Activated naive CD4-positive, alpha-beta T cell treated with anti-CD3 and anti-CD28 coated beads for 36 hours (primary cell): Measurements from ENCODE around the gene CSF1. TPM values are rescaled to one million over a fixed set of nuclear protein-coding genes. Genes with fewer than 3 reads are reported as not detected.

Source experiments
- CTCF ChIA-PET: fragments of 350-600 bp; sonication (Branson Sonifier 250); formaldehyde crosslinking; loops from one replicate; lab custom pipeline; 2021; ENCODE audit warnings: antibody characterized with exemption; lab: Charles Lee
- DNase-seq: peaks from one replicate; pipeline ENCODE4 v3.0.0-alpha.2; 2020
- H3K27ac Mint-ChIP-seq: one replicate; pipeline ENCODE4 v1.8.0; 2021; ENCODE audit warnings: mild to moderate bottlenecking, mixed read lengths
- H3K27me3 Mint-ChIP-seq: one replicate; pipeline ENCODE4 v1.8.0; 2021; ENCODE audit warnings: low read depth, mixed read lengths
- H3K36me3 Mint-ChIP-seq: one replicate; pipeline ENCODE4 v1.8.0; 2021; ENCODE audit warnings: low read depth, mixed read lengths
- H3K4me1 Mint-ChIP-seq: one replicate; pipeline ENCODE4 v1.8.0; 2021; ENCODE audit warnings: low read depth, mixed read lengths
- H3K4me3 Mint-ChIP-seq: one replicate; pipeline ENCODE4 v1.8.0; 2021; ENCODE audit warnings: mild to moderate bottlenecking, moderate library complexity, mixed read lengths
- H3K9me3 Mint-ChIP-seq: one replicate; pipeline ENCODE4 v1.8.0; 2021; ENCODE audit warnings: mixed read lengths
- intact Hi-C: fragments of 100-400 bp; cut with micrococcal nuclease; formaldehyde crosslinking; loops from one replicate; pipeline ENCODE4 v1.15.1; 2023
- total RNA-seq, 2 experiments: library from RNA; stranded (reverse); gene quantifications; one replicate each; pipeline ENCODE4 v1.2.3, GENCODE V29; 2021

The CSF1 gene
- total RNA-seq, 2 experiments from 2014 or later = 12.0 to 13.5 TPM

GRCh38 chr1:109928591-109929111, 18.0 kb downstream of the CSF1 start:
- H3K27ac Mint-ChIP-seq = no peak overlapping the region
- H3K4me3 Mint-ChIP-seq = no peak overlapping the region
- peaks cover under 1% of the 10 kb centered on the region for H3K4me1 Mint-ChIP-seq
- peaks cover 30% of the 10 kb centered on the region for H3K36me3 Mint-ChIP-seq
- no peaks in the 10 kb centered on the region for H3K27me3 Mint-ChIP-seq
- no peak for DNase-seq
- H3K9me3 Mint-ChIP-seq = peaks cover 1% of the 10 kb centered on the region
- intact Hi-C loops = no loop called here
- CTCF ChIA-PET = no interaction called here

GRCh38 chr1:109929170-109929569, 18.5 kb downstream of the CSF1 start:
- peaks cover 29% of the 10 kb centered on the region for H3K36me3 Mint-ChIP-seq
- CTCF ChIA-PET = no interaction called here
- no peak for DNase-seq
- H3K4me1 Mint-ChIP-seq = peaks cover 2% of the 10 kb centered on the region
- H3K27ac Mint-ChIP-seq = no peak overlapping the region
- no peaks in the 10 kb centered on the region for H3K27me3 Mint-ChIP-seq
- intact Hi-C loops = no loop called here
- peaks cover 1% of the 10 kb centered on the region for H3K9me3 Mint-ChIP-seq
- no peak overlapping the region for H3K4me3 Mint-ChIP-seq

- CTCF ChIA-PET = no interaction called here
- Mint-ChIP-seq H3K4me1 (peaks cover 2% of the 10 kb centered on the region), H3K9me3 (peaks cover 1% of the 10 kb centered on the region), H3K36me3 (peaks cover 26% of the 10 kb centered on the region), H3K27ac (no peak overlapping the region), H3K4me3 (no peak overlapping the region), H3K27me3 (no peaks in the 10 kb centered on the region)
- intact Hi-C loops = no loop called here
- DNase-seq = no peak
These were observed 19.1 kb downstream of the CSF1 start for GRCh38 chr1:109929588-109930251.

DNA sequence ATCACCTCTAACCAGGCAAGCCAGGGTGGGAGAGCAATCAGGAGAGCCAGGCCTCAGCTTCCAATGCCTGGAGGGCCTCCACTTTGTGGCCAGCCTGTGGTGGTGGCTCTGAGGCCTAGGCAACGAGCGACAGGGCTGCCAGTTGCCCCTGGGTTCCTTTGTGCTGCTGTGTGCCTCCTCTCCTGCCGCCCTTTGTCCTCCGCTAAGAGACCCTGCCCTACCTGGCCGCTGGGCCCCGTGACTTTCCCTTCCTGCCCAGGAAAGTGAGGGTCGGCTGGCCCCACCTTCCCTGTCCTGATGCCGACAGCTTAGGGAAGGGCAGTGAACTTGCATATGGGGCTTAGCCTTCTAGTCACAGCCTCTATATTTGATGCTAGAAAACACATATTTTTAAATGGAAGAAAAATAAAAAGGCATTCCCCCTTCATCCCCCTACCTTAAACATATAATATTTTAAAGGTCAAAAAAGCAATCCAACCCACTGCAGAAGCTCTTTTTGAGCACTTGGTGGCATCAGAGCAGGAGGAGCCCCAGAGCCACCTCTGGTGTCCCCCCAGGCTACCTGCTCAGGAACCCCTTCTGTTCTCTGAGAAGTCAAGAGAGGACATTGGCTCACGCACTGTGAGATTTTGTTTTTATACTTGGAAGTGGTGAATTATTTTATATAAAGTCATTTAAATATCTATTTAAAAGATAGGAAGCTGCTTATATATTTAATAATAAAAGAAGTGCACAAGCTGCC, 19.8 kb downstream of the CSF1 start:
- no peak overlapping the region for H3K4me3 Mint-ChIP-seq
- CTCF ChIA-PET = interaction anchor here (1.3 kb wide), 1 partner anchor 14 kb away, joined by 3 read pairs; no protein-coding TSS in a partner anchor
- H3K27me3 Mint-ChIP-seq = no peaks in the 10 kb centered on the region
- peaks cover 2% of the 10 kb centered on the region for H3K4me1 Mint-ChIP-seq
- intact Hi-C loops = no loop called here
- DNase-seq = no peak
- peaks cover 22% of the 10 kb centered on the region for H3K36me3 Mint-ChIP-seq
- H3K9me3 Mint-ChIP-seq = peaks cover 2% of the 10 kb centered on the region
- H3K27ac Mint-ChIP-seq = no peak overlapping the region

- intact Hi-C loops = no loop called here
- peaks cover 13% of the 10 kb centered on the region for H3K36me3 Mint-ChIP-seq
- peaks cover 2% of the 10 kb centered on the region for H3K4me1 Mint-ChIP-seq
- peaks cover 5% of the 10 kb centered on the region for H3K9me3 Mint-ChIP-seq
- no peak overlapping the region for H3K27ac Mint-ChIP-seq
- H3K27me3 Mint-ChIP-seq = no peaks in the 10 kb centered on the region
- no peak for DNase-seq
- CTCF ChIA-PET = interaction anchor here (1.3 kb wide), 1 partner anchor 15 kb away, joined by 3 read pairs; no protein-coding TSS in a partner anchor
- H3K4me3 Mint-ChIP-seq = no peak overlapping the region
These were observed 20.6 kb downstream of the CSF1 start for GRCh38 chr1:109931189-109931731.

GRCh38 chr1:109931911-109932636, 21.4 kb downstream of the CSF1 start:
- H3K27ac Mint-ChIP-seq = no peak overlapping the region

DNA sequence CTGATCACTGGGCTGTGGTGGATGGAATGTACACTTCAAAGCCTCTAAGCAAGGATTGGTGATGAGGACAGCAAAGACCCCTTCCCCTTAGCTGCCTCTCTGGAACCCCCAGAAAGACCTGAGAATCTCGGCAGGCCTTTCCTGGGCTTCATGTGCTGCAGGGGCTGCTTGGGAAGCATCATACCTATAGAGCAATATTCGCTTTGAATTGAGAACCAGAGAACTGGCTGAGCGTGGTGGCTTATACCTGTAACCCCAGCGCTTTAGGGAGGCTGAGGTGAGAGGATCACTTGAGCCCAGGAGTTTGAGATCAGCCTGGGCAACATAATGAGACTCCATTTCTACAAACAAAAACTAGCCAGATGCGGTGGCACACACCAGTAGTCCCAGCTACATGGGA, 22.0 kb downstream of the CSF1 start:
- Mint-ChIP-seq H3K9me3 (peaks cover 13% of the 10 kb centered on the region), H3K36me3 (peaks cover 4% of the 10 kb centered on the region), H3K27me3 (no peaks in the 10 kb centered on the region), H3K27ac (no peak overlapping the region), H3K4me3 (no peak overlapping the region), H3K4me1 (peaks cover 2% of the 10 kb centered on the region)
- intact Hi-C loops = no loop called here
- no peak for DNase-seq
- CTCF ChIA-PET = no interaction called here

More at GRCh38 chr1:109931911-109932636, 21.4 kb downstream of the CSF1 start:
- Mint-ChIP-seq H3K4me3 (no peak overlapping the region), H3K36me3 (peaks cover 8% of the 10 kb centered on the region), H3K27me3 (no peaks in the 10 kb centered on the region), H3K4me1 (peaks cover 2% of the 10 kb centered on the region), H3K9me3 (peaks cover 9% of the 10 kb centered on the region)
- CTCF ChIA-PET = no interaction called here
- no peak for DNase-seq
- intact Hi-C loops = no loop called here

DNA sequence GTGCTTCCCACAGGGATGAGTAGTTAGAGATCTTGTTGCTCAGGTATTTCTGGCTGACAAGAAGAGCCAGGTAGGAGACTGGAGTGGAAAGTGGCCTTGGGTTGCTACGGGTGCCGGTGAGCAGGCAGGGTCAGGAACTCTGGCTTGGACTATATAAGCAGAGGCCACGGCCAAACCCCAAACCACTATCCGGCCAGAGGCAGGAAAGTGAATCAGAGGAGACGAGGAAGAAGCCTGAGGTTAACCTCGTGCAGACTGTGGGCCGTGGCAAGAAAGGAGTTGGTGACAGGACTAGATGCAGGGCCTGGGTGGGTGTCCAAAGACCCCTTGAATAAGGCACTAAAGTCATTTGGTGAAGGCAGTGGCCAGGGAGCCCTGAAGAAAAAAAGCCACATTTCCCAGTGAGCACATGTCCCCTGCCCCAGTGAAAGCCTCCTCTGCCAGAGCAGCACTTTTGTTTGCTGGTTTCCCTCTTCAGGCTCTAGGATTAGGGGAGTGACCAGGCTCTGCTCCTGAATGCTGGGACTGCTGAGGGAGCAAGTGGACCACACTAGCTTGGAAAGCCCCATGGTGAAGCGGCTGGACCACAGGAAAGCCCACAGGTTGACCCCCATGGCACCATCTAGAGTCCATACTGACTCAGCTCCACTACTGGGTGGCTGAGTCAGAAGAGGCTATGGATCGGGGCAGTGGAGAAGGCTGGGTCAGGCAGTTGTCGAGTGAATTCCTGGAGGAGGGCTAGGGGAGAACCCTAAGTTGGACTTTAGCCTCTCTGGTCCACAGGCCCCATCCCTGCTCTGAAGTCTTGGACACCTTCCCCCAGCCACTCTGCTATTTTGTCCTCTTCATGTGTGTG, 23.4 kb downstream of the CSF1 start:
- CTCF ChIA-PET = interaction anchor here (0.5 to 0.9 kb wide), 2 partner anchors 20 to 157 kb away, joined by 3 to 4 read pairs; no protein-coding TSS in a partner anchor
- Mint-ChIP-seq H3K36me3 (peaks cover 2% of the 10 kb centered on the region), H3K9me3 (peaks cover 18% of the 10 kb centered on the region), H3K27me3 (no peaks in the 10 kb centered on the region), H3K4me1 (peaks cover 2% of the 10 kb centered on the region), H3K4me3 (no peak overlapping the region), H3K27ac (no peak overlapping the region)
- no peak for DNase-seq
- intact Hi-C loops = no loop called here

DNA sequence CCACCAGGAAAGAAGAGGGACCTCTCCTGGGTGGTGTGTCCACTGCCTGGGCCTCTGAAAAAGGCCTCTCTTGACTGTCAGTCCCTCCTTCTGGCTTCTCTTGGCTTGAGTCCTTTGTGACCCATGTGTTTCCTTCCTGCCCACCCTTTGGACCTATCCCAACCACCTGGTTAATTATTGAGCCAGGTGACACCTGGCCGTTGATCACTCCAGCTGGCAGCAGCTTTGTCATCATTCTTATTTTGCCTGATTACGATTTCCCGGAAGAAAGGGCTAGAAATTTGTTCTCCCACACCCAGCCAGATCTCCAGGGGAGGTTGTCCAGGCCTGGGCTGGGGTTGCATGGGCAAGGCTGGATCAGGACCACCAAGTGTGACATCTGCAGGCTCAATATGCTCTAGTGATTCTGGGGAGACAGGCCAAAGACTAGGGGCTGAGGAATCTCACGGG, 24.8 kb downstream of the CSF1 start:
- Mint-ChIP-seq H3K4me3 (no peak overlapping the region), H3K4me1 (peaks cover 2% of the 10 kb centered on the region), H3K9me3 (peaks cover 18% of the 10 kb centered on the region), H3K36me3 (peaks cover 2% of the 10 kb centered on the region), H3K27me3 (no peaks in the 10 kb centered on the region), H3K27ac (no peak overlapping the region)
- CTCF ChIA-PET = no interaction called here
- DNase-seq = no peak
- intact Hi-C loops = no loop called here

- Mint-ChIP-seq H3K4me1 (peaks cover 2% of the 10 kb centered on the region), H3K27me3 (no peaks in the 10 kb centered on the region), H3K9me3 (peaks cover 18% of the 10 kb centered on the region), H3K4me3 (no peak overlapping the region), H3K36me3 (peaks cover 2% of the 10 kb centered on the region), H3K27ac (no peak overlapping the region)
- DNase-seq = no peak
- intact Hi-C loops = no loop called here
- CTCF ChIA-PET = no interaction called here
These were observed 27.1 kb downstream of the CSF1 start for GRCh38 chr1:109937738-109938137.

- H3K36me3 Mint-ChIP-seq = peaks cover 2% of the 10 kb centered on the region
- no peak for DNase-seq
- H3K9me3 Mint-ChIP-seq = peaks cover 18% of the 10 kb centered on the region
- CTCF ChIA-PET = no interaction called here
- no peaks in the 10 kb centered on the region for H3K27me3 Mint-ChIP-seq
- peaks cover 2% of the 10 kb centered on the region for H3K4me1 Mint-ChIP-seq
- intact Hi-C loops = no loop called here
- H3K4me3 Mint-ChIP-seq = no peak overlapping the region
- H3K27ac Mint-ChIP-seq = no peak overlapping the region
These were observed 27.9 kb downstream of the CSF1 start for GRCh38 chr1:109938556-109938955.
